H9 (cell line): Measurements from ENCODE around the gene MISP. TPM values are rescaled to one million over a fixed set of nuclear protein-coding genes. Genes with fewer than 3 reads are reported as not detected.

Source experiments
- DNase-seq: peaks from one replicate; pipeline ENCODE4 v3.0.0-alpha.2; 2017
- H2AFZ ChIP-seq: one replicate; pipeline ENCODE4 v1.6.1; 2013; ENCODE audit warnings: mild to moderate bottlenecking, low read length, control low read depth, moderate library complexity
- H2AK5ac ChIP-seq: 2 replicates; pipeline ENCODE4 v1.6.1; 2013; ENCODE audit warnings: low read length, control low read depth, mixed read lengths; ENCODE audit not compliant: insufficient read length
- H2BK120ac ChIP-seq: one replicate; pipeline ENCODE4 v1.6.1; 2013; ENCODE audit warnings: low read depth, mild to moderate bottlenecking, low read length, control low read depth, inconsistent platforms; ENCODE audit not compliant: poor library complexity, severe bottlenecking
- H2BK12ac ChIP-seq: 2 replicates; pipeline ENCODE4 v1.6.1; 2013; ENCODE audit warnings: low read length, control low read depth, mixed read lengths, low read depth; ENCODE audit not compliant: insufficient read length
- H2BK15ac ChIP-seq: 2 replicates; pipeline ENCODE4 v1.6.1; 2013; ENCODE audit warnings: low read depth, low read length, control low read depth
- H2BK20ac ChIP-seq: one replicate; pipeline ENCODE4 v1.6.1; 2013; ENCODE audit warnings: low read depth, mild to moderate bottlenecking, low read length, control low read depth, inconsistent platforms; ENCODE audit not compliant: poor library complexity, severe bottlenecking
- H2BK5ac ChIP-seq: 2 replicates; pipeline ENCODE4 v1.6.1; 2013; ENCODE audit warnings: low read length, control low read depth, mixed read lengths; ENCODE audit not compliant: insufficient read length
- H3K14ac ChIP-seq: 2 replicates; pipeline ENCODE4 v1.6.1; 2013; ENCODE audit warnings: low read length, control low read depth; ENCODE audit not compliant: insufficient read depth
- H3K18ac ChIP-seq: 2 replicates; pipeline ENCODE4 v1.6.1; 2013; ENCODE audit warnings: low read depth, mild to moderate bottlenecking, mixed read lengths, low read length, control low read depth; ENCODE audit not compliant: insufficient read length
- H3K23ac ChIP-seq: 2 replicates; pipeline ENCODE4 v1.6.1; 2013; ENCODE audit warnings: low read length, control low read depth, mixed read lengths, low read depth; ENCODE audit not compliant: insufficient read length
- H3K23me2 ChIP-seq: 2 replicates; pipeline ENCODE4 v1.6.1; 2013; ENCODE audit warnings: low read depth, mild to moderate bottlenecking, mixed read lengths, low read length, control low read depth; ENCODE audit not compliant: insufficient read length, poor library complexity, severe bottlenecking
- H3K27ac ChIP-seq: 2 replicates; pipeline ENCODE4 v1.5.1; 2013; ENCODE audit warnings: low read length, control low read depth, mixed read lengths, low read depth; ENCODE audit not compliant: insufficient read length
- H3K27me3 ChIP-seq: 2 replicates; pipeline ENCODE4 v1.6.1; 2013; ENCODE audit warnings: low read length, control low read depth, inconsistent platforms; ENCODE audit not compliant: insufficient read depth
- H3K4ac ChIP-seq: 2 replicates; pipeline ENCODE4 v1.6.1; 2013; ENCODE audit warnings: low read depth, mild to moderate bottlenecking, control low read depth, inconsistent platforms, low read length, moderate library complexity
- H3K4me1 ChIP-seq: 2 replicates; pipeline ENCODE4 v1.6.1; 2013; ENCODE audit warnings: low read length, control low read depth, inconsistent platforms; ENCODE audit not compliant: insufficient read depth
- H3K4me2 ChIP-seq: 2 replicates; pipeline ENCODE4 v1.6.1; 2013; ENCODE audit warnings: low read length, control low read depth, mixed read lengths; ENCODE audit not compliant: insufficient read length, insufficient read depth
- H3K56ac ChIP-seq: 2 replicates; pipeline ENCODE4 v1.6.1; 2013; ENCODE audit warnings: low read depth, mild to moderate bottlenecking, mixed read lengths, low read length, control low read depth; ENCODE audit not compliant: insufficient read length
- H3K79me1 ChIP-seq: 2 replicates; pipeline ENCODE4 v1.6.1; 2013; ENCODE audit warnings: low read depth, mild to moderate bottlenecking, moderate library complexity, low read length, control low read depth, inconsistent platforms; ENCODE audit not compliant: insufficient read depth, poor library complexity, severe bottlenecking
- H3K79me2 ChIP-seq: 2 replicates; pipeline ENCODE4 v1.6.1; 2013; ENCODE audit warnings: low read length, control low read depth, inconsistent platforms; ENCODE audit not compliant: insufficient read depth
- H3K9ac ChIP-seq: 2 replicates; pipeline ENCODE4 v1.6.1; 2013; ENCODE audit warnings: low read length, control low read depth, mixed read lengths; ENCODE audit not compliant: insufficient read length; ENCODE audit errors: extremely low read depth
- H3K9me3 ChIP-seq: one replicate; pipeline ENCODE4 v1.6.1; 2013; ENCODE audit warnings: low read depth, low read length, inconsistent platforms; ENCODE audit not compliant: control insufficient read depth
- H3T11ph ChIP-seq: one replicate; pipeline ENCODE4 v1.6.1; 2013; ENCODE audit warnings: mild to moderate bottlenecking, low read length, control low read depth, inconsistent platforms
- H4K20me1 ChIP-seq: one replicate; pipeline ENCODE4 v1.6.1; 2013; ENCODE audit not compliant: control insufficient read depth, insufficient read length, insufficient read depth
- H4K5ac ChIP-seq: 2 replicates; pipeline ENCODE4 v1.6.1; 2013; ENCODE audit warnings: low read depth, mild to moderate bottlenecking, mixed read lengths, low read length, control low read depth; ENCODE audit not compliant: insufficient read length
- H4K8ac ChIP-seq: replicated peaks from 2 replicates; pipeline ENCODE4 v1.6.1; 2013; ENCODE audit warnings: low read length, control low read depth, mixed read lengths, low read depth; ENCODE audit not compliant: insufficient read length
- H4K91ac ChIP-seq: 2 replicates; pipeline ENCODE4 v1.6.1; 2013; ENCODE audit warnings: low read depth, mild to moderate bottlenecking, moderate library complexity, mixed read lengths, low read length, control low read depth; ENCODE audit not compliant: insufficient read length
- H3K27ac Mint-ChIP-seq, 3 experiments: 2 replicates in 2 of 3; 3 replicates in 1 of 3; pipeline ENCODE4 v1.8.0; 2020 to 2021; ENCODE audit warnings: mixed read lengths in 3 of 3, mild to moderate bottlenecking in 1 of 3, moderate library complexity in 1 of 3
- H3K27me3 Mint-ChIP-seq: 2 replicates; pipeline ENCODE4 v1.8.0; 2021; ENCODE audit warnings: low read depth, mild to moderate bottlenecking, moderate library complexity, mixed read lengths
- H3K36me3 Mint-ChIP-seq, 3 experiments: 2 replicates in 2 of 3; 3 replicates in 1 of 3; pipeline ENCODE4 v1.8.0; 2020 to 2021; ENCODE audit warnings: low read depth in 3 of 3, mixed read lengths in 3 of 3; ENCODE audit not compliant: insufficient read depth in 1 of 3
- H3K4me1 Mint-ChIP-seq, 2 experiments: 2 replicates each; pipeline ENCODE4 v1.8.0; 2020; ENCODE audit warnings: mixed read lengths in 2 of 2
- H3K4me3 Mint-ChIP-seq, 2 experiments: 2 replicates in 1 of 2; 3 replicates in 1 of 2; pipeline ENCODE4 v1.8.0; 2020 to 2021; ENCODE audit warnings: mild to moderate bottlenecking in 2 of 2, mixed read lengths in 2 of 2, moderate library complexity in 1 of 2
- H3K9me3 Mint-ChIP-seq, 2 experiments: 2 replicates in 1 of 2; 3 replicates in 1 of 2; pipeline ENCODE4 v1.8.0; 2020; ENCODE audit warnings: mild to moderate bottlenecking in 2 of 2, mixed read lengths in 2 of 2, moderate library complexity in 1 of 2
- WGBS: extraction: QIAGEN DNeasy Blood & Tissue Kit; methylation state at CpG from one replicate; pipeline ENCODE4 v1.1.7; 2013; ENCODE audit warnings: missing lambda C conversion rate, low lambda C conversion rate, mixed read lengths; ENCODE audit not compliant: insufficient read length; ENCODE audit errors: extremely low coverage; 5-methylcytosine and 5-hydroxymethylcytosine counted together
- total RNA-seq: library from RNA; stranded (reverse); gene quantifications from 2 replicates; pipeline ENCODE4 v1.2.1, GENCODE V29; 2021
- TF ChIP-seq, protein P1 (sequence below): fragments of 200-600 bp; sonication (generic); conservative IDR thresholded peaks from 3 replicates; pipeline ENCODE4 v1.8.0; 2021; ENCODE audit warnings: antibody characterized with exemption, mild to moderate bottlenecking

Gene MISP
- total RNA-seq, 1 experiment from 2014 or later, result 0.44 TPM

DNA sequence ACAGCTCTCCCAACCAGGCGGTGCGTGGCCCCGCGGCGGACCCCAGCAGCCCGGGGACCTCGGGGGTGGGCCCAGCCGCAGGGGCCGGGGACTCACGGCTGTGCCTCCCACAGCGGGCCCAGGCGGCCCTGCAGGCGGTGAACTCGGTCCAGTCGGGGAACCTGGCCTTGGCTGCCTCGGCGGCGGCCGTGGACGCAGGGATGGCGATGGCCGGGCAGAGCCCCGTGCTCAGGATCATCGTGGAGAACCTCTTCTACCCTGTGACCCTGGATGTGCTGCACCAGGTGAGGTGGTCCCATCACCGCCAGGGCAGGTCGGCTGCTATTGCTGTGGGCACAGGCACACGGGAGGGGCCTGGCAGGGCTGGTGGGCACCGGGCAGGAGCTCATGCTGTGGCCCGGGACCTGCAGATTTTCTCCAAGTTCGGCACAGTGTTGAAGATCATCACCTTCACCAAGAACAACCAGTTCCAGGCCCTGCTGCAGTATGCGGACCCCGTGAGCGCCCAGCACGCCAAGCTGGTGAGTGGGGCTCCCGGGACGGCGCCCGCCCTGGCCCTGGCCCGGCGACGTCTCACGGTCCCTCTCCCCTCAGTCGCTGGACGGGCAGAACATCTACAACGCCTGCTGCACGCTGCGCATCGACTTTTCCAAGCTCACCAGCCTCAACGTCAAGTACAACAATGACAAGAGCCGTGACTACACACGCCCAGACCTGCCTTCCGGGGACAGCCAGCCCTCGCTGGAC lies 53.7 kb downstream of the MISP start:
- H3K4me3 Mint-ChIP-seq, result peak overlapping the region in 1 of 2 experiments; percentile 53; a peak in 1 of 5 replicates
- DNase-seq, result peak; percentile 25
- Histone ChIP-seq H2BK20ac (no peak overlapping the region), H3K9me3 (no peaks in the 10 kb centered on the region), H3K27me3 (no peaks in the 10 kb centered on the region), H3K27ac (no peak overlapping the region), H3T11ph (no peak overlapping the region), H3K9ac (no peak overlapping the region), H4K91ac (no peak overlapping the region), H3K18ac (no peak overlapping the region), H3K79me1 (peaks cover 13% of the 10 kb centered on the region), H2BK120ac (no peak overlapping the region), H3K4me2 (no peak overlapping the region), H3K23ac (no peak overlapping the region), H2BK12ac (no peak overlapping the region), H2AFZ (no peak overlapping the region), H3K79me2 (peaks cover 48% of the 10 kb centered on the region; the same call in 1 of the 2 replicates), H3K14ac (no peak overlapping the region; the same call in 1 of the 2 replicates), H3K23me2 (no peaks in the 10 kb centered on the region), H3K4me1 (no peaks in the 10 kb centered on the region; the same call in 1 of the 2 replicates), H3K4ac (no peak overlapping the region), H2BK15ac (no peak overlapping the region), H4K8ac (no peak overlapping the region), H3K56ac (no peak overlapping the region), H4K20me1 (no peaks in the 10 kb centered on the region), H2AK5ac (no peak overlapping the region), H4K5ac (no peak overlapping the region), H2BK5ac (no peak overlapping the region)
- TF ChIP-seq, protein P1, sequence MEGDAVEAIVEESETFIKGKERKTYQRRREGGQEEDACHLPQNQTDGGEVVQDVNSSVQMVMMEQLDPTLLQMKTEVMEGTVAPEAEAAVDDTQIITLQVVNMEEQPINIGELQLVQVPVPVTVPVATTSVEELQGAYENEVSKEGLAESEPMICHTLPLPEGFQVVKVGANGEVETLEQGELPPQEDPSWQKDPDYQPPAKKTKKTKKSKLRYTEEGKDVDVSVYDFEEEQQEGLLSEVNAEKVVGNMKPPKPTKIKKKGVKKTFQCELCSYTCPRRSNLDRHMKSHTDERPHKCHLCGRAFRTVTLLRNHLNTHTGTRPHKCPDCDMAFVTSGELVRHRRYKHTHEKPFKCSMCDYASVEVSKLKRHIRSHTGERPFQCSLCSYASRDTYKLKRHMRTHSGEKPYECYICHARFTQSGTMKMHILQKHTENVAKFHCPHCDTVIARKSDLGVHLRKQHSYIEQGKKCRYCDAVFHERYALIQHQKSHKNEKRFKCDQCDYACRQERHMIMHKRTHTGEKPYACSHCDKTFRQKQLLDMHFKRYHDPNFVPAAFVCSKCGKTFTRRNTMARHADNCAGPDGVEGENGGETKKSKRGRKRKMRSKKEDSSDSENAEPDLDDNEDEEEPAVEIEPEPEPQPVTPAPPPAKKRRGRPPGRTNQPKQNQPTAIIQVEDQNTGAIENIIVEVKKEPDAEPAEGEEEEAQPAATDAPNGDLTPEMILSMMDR, result no peak
- H3K36me3 Mint-ChIP-seq, result peaks cover 56 to 80% (median 76%) of the 10 kb centered on the region in 3 experiments
- no CpG with 5 or more reads among the region's 53 CpGs for WGBS
- no peaks in the 10 kb centered on the region for H3K27me3 Mint-ChIP-seq
- peak overlapping the region in 1 of 3 experiments; percentile 92; a peak in 2 of 7 replicates for H3K27ac Mint-ChIP-seq
- H3K4me1 Mint-ChIP-seq, result peaks cover 19 to 31% of the 10 kb centered on the region in 2 experiments
- H3K9me3 Mint-ChIP-seq, result no peaks in the 10 kb centered on the region; a peak in 1 of 5 replicates
